Keratinocyte (primary cell): ENCODE results near the gene EHHADH.

Experiments
- CTCF ChIP-seq, 3 experiments: IDR thresholded peaks in 1 of 3; conservative IDR thresholded peaks in 1 of 3; optimal IDR thresholded peaks in 1 of 3; 2 replicates in 2 of 3; 3 replicates in 1 of 3; pipeline versions ENCODE3 to v1.5.1; 2011; ENCODE audit warnings: low read length in 3 of 3, mild to moderate bottlenecking in 3 of 3, moderate library complexity in 2 of 3, control low read depth in 1 of 3, inconsistent platforms in 1 of 3; ENCODE audit not compliant: insufficient read depth in 2 of 3; ENCODE audit errors: extremely low read depth in 1 of 3
- EZH2 ChIP-seq: IDR thresholded peaks from one replicate; pipeline ENCODE4 v1.6.1; 2012; ENCODE audit warnings: inconsistent platforms, mild to moderate bottlenecking, low read length, moderate library complexity

- peak; percentile 50 to 60 (median 53) for TF ChIP-seq CTCF (optimal IDR thresholded peaks at IDR 0.05 in 1 of 3, IDR thresholded peaks at IDR 0.05 in 1 of 3, conservative IDR thresholded peaks at IDR 0.05 in 1 of 3; ENCODE audit: extremely low read depth in 1 of 3, insufficient read depth in 2 of 3, low read length in 3 of 3)
- TF ChIP-seq EZH2, result no peak
Measured at GRCh38 chr3:185176750-185177359, 77.0 kb downstream of the EHHADH start.
